Stimulated activated CD8-positive, alpha-beta memory T cell treated with anti-CD3 and anti-CD28 coated beads, Interleukin-4, amount 100 ng/mL, for 4 hours (primary cell): ENCODE data around the gene SIGMAR1.

Source experiments
- DNase-seq, 2 donors: peaks; one replicate each; pipeline ENCODE4 v3.0.0-alpha.2; 2020; ENCODE audit warnings: low read depth in 2 of 2, low spot score in 1 of 2

SIGMAR1 gene

DNA sequence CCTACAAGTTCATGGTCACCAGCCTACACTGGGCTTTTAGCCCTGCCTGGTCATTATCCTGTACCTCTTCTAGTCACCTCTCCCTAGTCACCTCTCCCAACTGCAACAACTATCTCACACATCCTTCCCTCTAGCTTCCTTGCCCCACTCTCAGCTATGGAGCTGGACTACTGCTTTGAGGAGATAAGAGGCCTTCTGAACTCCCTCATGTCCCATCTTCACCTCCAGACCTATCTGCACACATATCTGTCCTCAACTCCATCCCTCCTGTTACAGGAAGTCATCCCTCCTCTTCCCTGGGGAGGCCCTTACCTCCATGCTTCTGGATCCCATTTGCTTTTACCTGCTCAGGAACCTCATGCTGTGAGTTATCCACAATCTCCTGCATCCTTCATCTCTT lies 31.4 kb downstream of the SIGMAR1 start:
- DNase-seq = no peak

DNA sequence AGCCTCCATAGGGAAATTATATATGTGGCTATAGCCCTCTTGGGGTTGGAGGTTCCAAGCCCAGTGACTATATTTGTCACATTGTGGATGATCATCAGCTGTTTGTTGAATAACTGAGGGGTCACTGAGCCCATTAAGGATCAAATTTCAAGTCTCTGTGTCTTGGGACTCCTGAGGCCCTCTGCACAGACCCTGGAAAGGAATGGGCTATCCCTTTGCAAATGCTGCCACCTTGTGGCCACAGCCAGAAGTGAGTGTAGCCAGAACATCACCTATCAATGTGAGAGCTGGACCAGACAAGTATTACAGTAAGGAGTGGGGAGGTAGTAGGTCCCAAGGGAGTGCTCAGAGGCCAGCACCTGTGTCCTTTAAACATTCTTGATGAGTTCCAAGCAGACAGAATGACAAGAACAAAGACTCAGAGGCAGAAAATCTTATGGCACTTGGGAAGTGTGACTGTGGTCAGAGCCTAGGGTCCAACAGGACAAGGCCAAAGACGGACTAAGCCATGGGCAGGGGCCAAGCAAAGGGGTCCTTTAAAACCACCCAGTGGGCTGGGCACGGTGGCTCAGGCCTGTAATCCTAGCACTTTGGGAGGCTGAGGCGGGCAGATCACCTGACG lies 33.9 kb downstream of the SIGMAR1 start:
- DNase-seq = peak; percentile 57 to 75

DNA sequence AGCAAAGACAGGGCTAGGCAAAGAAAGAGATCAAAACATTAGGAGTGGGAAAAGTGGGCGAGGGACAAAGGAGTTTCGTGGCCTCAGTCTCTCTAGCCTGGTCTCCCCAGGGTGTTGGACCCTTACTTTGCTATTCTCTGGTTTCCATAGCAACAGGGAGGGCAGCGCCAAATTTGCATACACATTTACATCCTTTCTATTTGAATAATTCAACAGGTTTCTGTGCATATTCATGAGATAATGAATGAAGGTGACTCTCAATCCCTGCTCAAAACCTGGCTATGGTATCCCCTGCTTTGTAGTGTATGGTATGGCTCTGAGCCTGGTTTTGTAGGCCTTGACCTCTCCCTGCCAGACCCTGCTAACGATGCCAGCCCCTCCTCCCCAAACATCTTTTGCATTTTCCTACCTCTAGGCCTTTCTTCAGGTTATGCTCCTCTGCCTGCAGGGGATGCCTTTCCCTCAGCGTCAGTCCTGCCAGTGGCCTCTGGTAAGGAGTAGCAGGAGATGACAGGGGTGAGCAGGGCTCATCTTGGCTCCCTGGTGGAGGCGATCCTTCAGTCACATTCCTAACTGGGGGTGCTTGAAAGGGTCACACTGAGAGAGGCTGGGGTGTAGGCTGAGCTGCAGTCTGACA lies 35.5 kb downstream of the SIGMAR1 start:
- DNase-seq = no peak

DNA sequence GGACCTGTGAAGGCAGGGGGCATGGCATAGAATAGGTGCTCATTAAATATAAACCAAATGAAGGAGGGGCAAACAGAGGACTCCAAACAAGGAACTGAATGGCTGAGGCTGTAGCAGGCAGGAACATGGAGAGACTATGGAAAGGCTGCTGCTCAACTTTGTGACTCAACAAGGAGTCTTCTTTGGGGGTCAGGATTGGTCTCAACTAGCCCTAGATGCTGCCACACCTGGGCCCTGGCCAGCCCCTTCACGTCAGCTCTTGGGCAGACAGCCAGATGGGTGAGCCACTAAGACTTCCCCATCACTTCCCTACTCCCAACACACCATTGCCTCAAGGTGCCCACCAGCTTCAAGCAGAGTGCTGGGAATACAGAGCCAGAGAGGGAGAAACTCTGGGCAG lies 36.7 kb downstream of the SIGMAR1 start:
- DNase-seq = no peak

DNA sequence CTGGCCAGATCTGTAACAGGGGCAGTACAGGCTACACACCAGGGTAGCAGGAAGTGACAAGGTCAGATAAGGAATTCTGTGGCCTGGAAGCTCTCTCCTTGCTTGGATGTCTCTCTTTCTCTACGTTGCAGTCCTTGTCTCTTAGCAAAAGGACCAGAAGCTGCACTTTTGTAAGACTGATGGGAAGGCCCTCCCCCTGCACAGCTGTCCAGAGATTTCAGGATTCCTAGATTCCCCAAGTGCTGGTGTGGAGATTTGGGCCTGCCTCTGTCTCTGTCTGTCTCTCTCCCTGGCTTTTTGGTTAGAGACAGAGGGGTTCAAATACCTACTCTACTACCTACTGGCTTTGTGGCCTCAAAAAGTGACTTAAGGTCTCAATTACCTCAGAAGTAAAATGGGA lies 38.0 kb downstream of the SIGMAR1 start:
- DNase-seq = no peak

DNA sequence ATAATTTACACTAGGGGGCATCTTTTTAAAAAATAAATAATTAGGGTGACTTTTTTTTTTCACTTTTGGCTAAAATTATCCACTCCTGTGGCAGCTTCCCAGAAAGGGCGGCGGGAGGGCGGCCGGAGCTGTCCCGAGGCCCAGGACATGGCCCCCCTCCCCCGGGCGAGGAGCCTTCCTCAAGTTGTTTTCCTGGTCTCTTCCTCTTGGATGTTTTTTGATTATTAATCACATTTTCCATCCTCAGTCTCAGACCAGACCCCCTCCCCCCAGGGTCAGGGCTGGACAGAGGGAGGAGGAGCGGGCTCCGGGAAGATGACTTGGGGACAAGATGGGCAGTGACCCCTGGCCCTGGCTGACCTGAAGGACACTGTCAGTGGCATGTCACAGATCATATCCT lies 43.4 kb downstream of the SIGMAR1 start:
- DNase-seq = no peak

DNA sequence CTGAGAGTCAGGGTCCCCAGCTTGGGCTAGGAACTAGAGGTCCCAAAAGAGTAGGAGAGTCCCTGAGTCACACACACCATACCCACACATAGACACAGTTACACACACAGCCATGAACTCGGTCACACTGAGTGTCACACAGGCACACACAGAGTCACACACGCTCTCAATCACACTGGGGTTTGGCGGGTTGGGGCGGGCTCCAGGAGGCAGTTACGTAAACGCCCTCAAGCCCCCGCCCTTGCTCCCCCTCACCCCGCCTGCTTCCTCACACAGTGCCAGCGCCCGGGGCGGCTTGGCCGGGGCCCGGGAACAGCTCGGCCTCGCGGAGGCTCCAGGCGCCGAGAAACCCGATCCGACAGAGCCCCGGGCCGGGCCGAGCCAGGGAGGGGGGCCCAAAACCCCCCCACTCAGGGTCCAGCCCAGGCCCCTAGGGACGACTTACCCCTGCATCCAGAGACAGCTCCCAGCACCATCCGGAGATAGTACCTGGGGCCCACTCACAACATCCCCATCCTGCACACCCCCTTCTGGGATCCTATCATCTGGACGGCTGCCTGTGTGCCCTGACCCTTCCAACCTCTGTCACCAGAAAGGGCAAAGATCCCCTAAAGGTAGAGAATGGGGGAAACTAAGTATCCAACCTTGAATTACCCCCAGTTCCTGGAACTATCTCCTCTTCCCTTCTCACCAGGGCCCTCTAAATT lies 44.5 kb downstream of the SIGMAR1 start:
- no peak for DNase-seq

DNA sequence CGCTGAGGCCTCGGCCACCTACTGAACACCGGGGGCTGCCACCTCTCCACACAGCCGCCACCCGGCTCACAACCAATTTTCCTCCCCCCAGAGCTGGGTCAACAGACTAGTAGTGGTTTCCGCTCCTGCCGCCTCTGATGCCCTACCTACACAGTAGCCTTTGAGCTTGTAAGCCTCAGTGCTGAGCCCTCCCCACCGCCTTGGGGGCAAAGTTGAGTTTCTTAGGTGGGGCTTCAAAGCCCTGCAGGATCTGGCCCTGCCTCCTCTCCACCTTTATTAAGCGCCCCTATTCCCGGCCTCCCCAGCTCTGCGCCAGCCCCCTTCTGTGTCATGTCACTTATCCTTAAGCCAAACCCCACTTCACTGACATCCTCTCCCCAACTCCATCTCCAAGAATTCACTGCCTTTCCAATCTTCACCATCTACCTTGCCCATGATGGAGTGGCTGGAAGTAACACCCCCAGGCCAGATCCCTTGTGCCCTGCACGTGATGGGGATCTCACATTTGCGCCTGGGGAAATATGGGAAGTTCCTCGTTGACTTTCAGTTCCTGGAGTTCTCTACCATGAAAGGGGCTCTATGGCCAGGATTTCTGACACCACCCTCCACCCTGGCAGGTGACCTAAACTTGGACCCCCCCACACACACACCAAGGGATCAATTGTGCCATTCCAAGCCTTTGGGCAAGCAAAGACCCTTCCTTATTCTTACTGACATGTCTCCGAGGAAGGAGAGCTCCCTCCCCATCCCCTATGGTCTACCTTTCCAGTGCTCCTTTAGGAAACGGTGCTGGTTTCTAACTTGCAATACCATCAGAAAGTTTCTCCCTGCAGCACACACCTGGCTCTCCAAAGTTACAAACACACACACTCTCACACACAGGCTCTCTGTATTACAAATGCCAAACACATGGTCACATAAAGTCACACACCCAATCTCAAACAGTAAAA lies 45.4 kb downstream of the SIGMAR1 start:
- DNase-seq = no peak

DNA sequence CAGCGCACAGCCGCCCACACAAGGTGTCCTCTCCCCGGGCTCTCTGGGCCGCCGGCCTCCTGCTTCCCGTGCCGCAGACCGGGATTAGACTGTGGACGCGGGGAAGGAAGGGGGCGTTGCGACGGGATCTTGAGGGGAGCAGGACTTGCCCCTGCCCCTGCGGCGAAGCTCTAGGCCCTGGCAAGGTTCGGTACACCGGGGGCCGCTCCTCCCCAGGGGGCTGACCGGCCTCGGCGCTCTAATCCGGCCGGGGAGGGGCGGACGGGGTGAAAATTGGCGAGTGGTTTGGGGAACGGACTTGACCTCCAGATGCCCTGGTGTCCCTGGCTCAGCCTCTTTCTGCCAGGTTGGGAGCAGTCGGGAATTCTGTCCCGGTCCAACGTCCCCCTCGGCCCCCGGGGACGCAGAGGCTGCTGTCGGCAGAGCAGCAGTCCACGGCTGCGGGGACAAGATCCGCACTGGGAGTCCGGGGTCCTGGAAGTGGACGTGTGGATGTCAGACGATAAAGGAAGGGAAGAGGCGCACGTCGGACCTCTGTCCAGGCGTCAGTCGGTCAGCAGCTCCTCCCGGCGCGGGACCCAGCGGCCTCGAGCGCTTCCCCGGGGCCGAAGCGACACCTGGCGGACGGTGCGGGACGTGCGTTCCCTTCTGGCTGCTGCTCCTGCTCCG lies 46.2 kb downstream of the SIGMAR1 start:
- peak; percentile 42 to 56 for DNase-seq

DNA sequence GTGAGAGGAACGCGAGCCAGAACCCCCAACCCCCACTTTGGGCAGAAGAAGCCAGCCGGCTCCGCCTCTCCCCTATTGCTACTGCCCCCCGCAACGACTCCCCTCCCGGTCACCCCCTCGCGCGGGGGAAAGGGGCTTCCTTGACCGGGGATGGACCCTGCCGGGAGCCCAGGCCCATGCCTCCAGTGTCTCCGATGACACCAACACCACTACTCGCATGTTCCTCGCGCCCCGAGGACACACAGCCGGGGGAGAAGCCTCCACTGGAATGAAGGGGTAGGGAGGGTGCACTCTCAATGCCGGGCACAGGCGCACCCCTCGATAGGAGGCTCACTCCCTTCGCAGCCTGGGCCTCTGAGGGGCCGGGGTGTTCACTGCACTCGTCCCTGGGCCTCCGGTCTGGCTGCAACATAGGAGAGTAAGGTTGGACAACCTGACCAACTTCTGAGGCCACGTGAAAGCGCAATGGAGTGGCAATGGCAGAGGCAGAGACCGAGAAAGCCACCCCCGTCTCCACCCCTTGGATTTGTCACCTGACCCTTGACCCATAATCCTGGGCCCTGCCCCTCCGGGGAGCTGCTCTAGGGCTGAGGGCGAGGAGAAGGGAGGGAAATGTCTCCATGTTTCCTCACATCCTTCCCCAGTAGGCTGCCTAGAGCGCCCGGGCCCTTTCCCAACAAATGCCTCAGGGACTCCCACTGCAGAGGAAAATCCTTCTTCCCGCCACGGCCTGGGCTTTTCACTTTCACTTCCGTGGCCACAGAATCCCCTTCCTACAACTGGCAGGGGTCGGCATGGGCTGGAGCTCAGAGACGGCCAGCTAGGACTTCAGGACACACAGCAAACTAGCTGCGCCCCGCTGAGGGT lies 47.0 kb downstream of the SIGMAR1 start:
- no peak for DNase-seq

DNA sequence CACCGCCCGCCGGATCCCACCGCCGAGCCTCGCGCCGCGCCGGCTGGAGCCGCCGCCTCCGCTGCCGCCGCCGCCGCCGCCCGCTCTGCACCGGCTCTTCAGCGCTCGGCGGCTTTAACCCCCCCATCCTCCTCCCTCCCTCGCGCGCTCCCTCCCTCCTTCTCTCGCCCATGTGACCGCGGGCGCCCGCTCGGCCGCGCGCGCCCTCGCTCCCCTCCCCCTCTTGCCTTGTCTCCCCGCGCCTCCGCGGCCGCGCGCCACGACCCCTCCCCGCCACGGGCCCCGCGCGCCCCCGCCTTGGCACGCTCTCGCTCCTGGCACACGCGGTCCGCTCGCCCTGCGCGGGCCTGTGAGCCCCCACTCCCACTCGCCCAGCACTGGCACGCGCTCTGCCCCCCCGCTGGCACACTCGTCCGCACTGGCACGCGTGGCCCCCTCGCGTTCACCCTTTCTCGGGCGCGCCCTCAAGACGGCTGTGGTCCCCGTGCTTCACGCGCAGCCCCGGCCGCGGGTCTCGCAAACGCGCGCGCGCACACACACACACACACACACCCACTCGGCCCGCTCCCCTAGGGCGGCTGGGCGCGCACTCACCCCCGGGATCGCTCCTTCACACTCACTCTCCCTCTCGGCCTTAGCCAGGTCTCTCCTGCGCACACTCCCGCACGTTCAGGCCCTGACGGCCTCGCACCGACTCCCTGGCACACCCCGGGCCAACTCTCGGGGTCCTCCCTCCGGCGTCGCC lies 47.8 kb downstream of the SIGMAR1 start, which contains the start of gene CNTFR:
TSS of gene CNTFR (minus strand) at position 89 of the 745 bp plus-strand sequence. CDS start 20,743 bp downstream, outside the sequence.
- no peak for DNase-seq

DNA sequence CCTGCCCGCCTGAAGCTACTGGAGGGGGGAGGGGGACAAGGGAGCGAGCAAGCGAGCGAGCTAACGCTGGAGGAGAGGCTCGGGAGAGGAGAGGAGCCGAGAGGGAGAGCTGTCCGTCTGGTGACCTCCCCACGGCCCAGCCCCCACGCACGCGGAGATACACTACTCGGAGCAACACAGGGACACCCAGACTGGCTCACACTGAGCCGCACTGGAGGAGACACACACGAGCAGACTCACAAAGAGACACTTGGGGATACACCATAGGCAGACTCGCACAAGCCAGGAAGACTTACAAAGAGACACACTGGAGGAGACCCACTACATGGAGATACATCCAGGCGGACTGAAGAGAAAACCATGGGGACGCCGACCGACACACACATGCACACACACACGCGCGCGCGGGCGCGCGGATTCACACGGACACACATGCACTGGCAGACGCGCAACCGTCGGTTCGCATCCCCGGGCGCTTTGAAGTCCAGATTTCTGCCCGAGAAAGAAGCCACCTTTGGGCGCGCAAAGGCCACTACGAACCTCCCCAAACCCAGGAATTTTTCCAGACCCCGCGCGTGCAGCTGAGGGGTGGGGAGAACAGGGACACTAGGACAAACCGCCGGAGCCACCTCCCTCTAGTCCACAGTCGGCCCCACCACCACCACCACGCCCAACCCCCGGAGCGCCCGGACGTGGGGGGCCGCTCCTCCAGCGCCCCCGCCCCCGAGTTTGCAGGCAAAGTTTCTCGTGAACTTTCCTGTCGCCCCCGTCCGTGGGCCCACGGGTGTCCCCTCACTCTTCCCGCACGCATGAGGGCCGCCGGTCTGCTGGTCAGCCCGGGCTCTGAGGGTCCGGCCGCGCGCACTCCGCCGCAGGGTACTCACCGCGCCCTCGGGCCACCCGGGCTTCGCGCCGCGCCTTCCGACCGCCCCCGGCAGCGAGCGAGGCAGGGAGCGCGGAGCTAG lies 48.6 kb downstream of the SIGMAR1 start:
- DNase-seq = no peak

DNA sequence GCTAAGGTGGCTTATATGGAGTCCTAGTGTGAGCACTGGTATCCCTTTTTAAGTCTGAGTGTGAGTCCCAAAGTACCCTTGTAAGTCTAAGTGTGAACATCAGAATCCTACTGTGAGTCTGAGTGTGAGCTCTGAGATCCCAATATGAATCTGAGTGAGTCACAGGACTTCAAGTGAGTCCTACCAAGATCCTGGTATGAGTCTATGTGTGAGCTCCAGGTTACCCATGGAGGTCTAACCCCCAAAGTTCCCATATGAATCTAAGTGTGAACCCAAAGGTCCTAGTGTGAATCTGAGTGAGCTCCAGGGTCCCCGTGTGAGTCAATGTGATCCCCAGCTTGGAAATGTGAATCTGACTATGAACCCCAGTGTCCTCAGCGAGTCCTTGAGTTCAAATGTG lies 50.3 kb downstream of the SIGMAR1 start:
- no peak for DNase-seq

DNA sequence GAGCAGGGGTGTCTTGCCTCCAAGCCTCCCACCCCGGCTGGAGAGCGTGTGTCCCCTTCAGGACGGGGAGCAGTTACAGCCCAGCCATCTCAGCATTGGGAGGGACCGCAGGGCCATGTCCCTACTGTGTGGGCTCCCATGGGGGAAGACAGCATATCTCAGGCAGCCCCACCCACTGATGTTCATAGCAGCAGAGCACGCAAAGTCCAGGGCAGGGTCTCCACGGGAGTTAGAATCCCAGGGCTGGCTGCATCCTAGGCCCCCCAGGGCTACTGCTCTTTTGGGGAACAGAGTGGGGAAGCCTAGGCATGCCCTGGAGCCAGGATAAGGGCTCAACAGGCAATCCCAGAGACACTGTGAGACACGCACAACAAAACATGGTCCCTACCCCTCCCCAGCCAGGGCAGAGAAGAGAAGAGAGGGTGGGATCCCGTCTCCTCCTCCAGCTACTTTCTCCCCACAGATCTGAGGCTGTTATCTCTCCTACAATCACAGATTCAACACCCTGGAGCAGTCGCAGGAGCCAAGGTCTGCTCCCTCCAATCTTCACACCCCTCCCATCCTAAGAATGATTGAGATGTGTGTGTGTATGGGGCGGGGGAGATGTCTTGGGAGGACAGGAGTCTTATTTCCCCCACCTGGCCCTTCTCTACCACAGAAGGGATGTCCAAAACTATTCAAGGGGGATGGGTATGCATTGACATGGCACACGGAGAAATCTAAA lies 51.5 kb downstream of the SIGMAR1 start:
- no peak for DNase-seq

DNA sequence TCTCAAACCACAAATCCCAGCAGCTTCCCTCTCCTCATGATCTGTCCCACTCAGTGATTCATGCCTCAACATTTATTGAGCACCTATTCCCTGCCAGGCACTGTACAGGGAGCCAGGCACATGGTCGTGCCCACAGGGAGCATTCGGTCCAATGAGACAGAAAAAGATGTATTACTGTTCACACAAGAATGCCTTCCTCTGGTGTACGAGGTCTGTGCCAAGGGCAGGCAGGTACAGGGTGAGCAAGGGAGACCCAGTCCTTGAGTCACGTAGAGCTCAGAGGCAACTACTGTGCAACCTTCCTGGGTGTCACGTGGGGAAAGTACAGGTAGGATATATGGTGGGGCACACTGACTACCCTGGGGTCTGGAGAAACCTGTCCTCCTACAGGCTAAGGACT lies 52.6 kb downstream of the SIGMAR1 start:
- no peak for DNase-seq
